GM12891 (cell line): Measurements from ENCODE around the gene CD1C.

Experiments
- PAX5 ChIP-seq: IDR thresholded peaks from 2 replicates; pipeline ENCODE4 v1.6.1; 2011; ENCODE audit warnings: low read length, moderate library complexity, mild to moderate bottlenecking; ENCODE audit not compliant: insufficient read depth, severe bottlenecking
- POLR2A ChIP-seq: IDR thresholded peaks from 2 replicates; pipeline ENCODE4 v1.6.1; 2011; ENCODE audit warnings: low read depth, low read length, control low read depth
- POLR2AphosphoS5 ChIP-seq: IDR thresholded peaks from 2 replicates; pipeline ENCODE4 v1.6.1; 2011; ENCODE audit warnings: low read depth, low read length, control low read depth
- POU2F2 ChIP-seq: IDR thresholded peaks from 2 replicates; pipeline ENCODE4 v1.6.1; 2011; ENCODE audit warnings: low read depth, mild to moderate bottlenecking, control low read depth, low read length, moderate library complexity
- SPI1 ChIP-seq: IDR thresholded peaks from 2 replicates; pipeline ENCODE4 v1.6.1; 2011; ENCODE audit warnings: low read depth, low read length, control low read depth
- TAF1 ChIP-seq: IDR thresholded peaks from 2 replicates; pipeline ENCODE4 v1.6.1; 2011; ENCODE audit warnings: low read depth, low read length, control low read depth

DNA sequence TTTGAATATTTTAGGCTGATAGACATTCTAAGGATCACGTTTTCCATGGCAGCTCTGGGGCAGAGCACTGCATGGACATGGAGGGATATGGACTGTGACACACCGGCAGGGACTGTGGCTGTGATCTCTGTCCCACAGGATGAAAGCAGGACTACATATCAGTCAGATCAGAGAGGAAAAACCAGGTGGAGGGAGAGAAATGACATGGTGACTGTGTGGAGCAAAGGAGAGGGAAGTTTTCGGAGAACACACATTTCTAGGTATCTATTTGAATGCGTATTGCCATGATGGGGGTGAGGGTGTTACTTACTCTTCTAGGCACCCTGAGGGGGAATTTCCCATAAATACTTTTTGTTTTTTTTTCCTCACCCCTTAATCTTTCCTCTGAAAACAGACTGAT, 3.2 kb upstream of the CD1C start:
- no peak for TF ChIP-seq POLR2A
- no peak for TF ChIP-seq SPI1
- no peak for TF ChIP-seq POLR2AphosphoS5
- no peak for TF ChIP-seq TAF1
- TF ChIP-seq POU2F2, result no peak
- no peak for TF ChIP-seq PAX5
